Measurements from ENCODE around the gene RAB3IL1. TPM values are rescaled to one million over a fixed set of nuclear protein-coding genes. Genes with fewer than 3 reads are reported as not detected.

The RAB3IL1 gene
- total RNA-seq, 1 donor from 2014 or later, result not detected

GRCh38 chr11:61880454-61880853 lies 36.9 kb downstream of the RAB3IL1 start:
- Mint-ChIP-seq H3K4me1 (ENCODE audit: low read depth) (no peaks in the 10 kb centered on the region), H3K36me3 (ENCODE audit: low read depth) (no peaks in the 10 kb centered on the region), H3K27ac (no peak overlapping the region), H3K4me3 (ENCODE audit: low read depth) (no peak overlapping the region), H3K27me3 (ENCODE audit: low read depth) (peaks cover 2% of the 10 kb centered on the region), H3K9me3 (no peaks in the 10 kb centered on the region)
- DNase-seq (ENCODE audit: low spot score), result no peak
- intact Hi-C loops (cut with micrococcal nuclease), result no loop called here

- DNase-seq (ENCODE audit: low spot score), result no peak
- peaks cover 2% of the 10 kb centered on the region for H3K27me3 Mint-ChIP-seq (ENCODE audit: low read depth)
- no peak overlapping the region for H3K4me3 Mint-ChIP-seq (ENCODE audit: low read depth)
- H3K27ac Mint-ChIP-seq, result no peak overlapping the region
- H3K36me3 Mint-ChIP-seq (ENCODE audit: low read depth), result no peaks in the 10 kb centered on the region
- H3K9me3 Mint-ChIP-seq, result no peaks in the 10 kb centered on the region
- H3K4me1 Mint-ChIP-seq (ENCODE audit: low read depth), result no peaks in the 10 kb centered on the region
- intact Hi-C loops (cut with micrococcal nuclease), result no loop called here
These were observed 37.3 kb downstream of the RAB3IL1 start for GRCh38 chr11:61880031-61880430.

- H3K27me3 Mint-ChIP-seq (ENCODE audit: low read depth), result peaks cover 2% of the 10 kb centered on the region
- H3K4me1 Mint-ChIP-seq (ENCODE audit: low read depth), result no peaks in the 10 kb centered on the region
- no peak for DNase-seq (ENCODE audit: low spot score)
- no peak overlapping the region for H3K4me3 Mint-ChIP-seq (ENCODE audit: low read depth)
- H3K27ac Mint-ChIP-seq, result no peak overlapping the region
- intact Hi-C loops (cut with micrococcal nuclease), result no loop called here
- no peaks in the 10 kb centered on the region for H3K36me3 Mint-ChIP-seq (ENCODE audit: low read depth)
- no peaks in the 10 kb centered on the region for H3K9me3 Mint-ChIP-seq
These were observed 38.2 kb downstream of the RAB3IL1 start for GRCh38 chr11:61879152-61879551.

- Mint-ChIP-seq H3K27ac (no peak overlapping the region), H3K36me3 (ENCODE audit: low read depth) (no peaks in the 10 kb centered on the region), H3K4me3 (ENCODE audit: low read depth) (no peak overlapping the region), H3K4me1 (ENCODE audit: low read depth) (peaks cover 4% of the 10 kb centered on the region), H3K9me3 (no peaks in the 10 kb centered on the region), H3K27me3 (ENCODE audit: low read depth) (peaks cover 2% of the 10 kb centered on the region)
- intact Hi-C loops (cut with micrococcal nuclease), result no loop called here
- no peak for DNase-seq (ENCODE audit: low spot score)
These were observed 41.7 kb downstream of the RAB3IL1 start for GRCh38 chr11:61875698-61876097.

GRCh38 chr11:61874853-61875252 lies 42.5 kb downstream of the RAB3IL1 start:
- intact Hi-C loops (cut with micrococcal nuclease), result no loop called here

GRCh38 chr11:61874377-61874809 lies 43.0 kb downstream of the RAB3IL1 start:
- no peak for DNase-seq (ENCODE audit: low spot score)
- no peaks in the 10 kb centered on the region for H3K9me3 Mint-ChIP-seq
- H3K27me3 Mint-ChIP-seq (ENCODE audit: low read depth), result no peaks in the 10 kb centered on the region
- H3K4me3 Mint-ChIP-seq (ENCODE audit: low read depth), result no peak overlapping the region
- H3K36me3 Mint-ChIP-seq (ENCODE audit: low read depth), result no peaks in the 10 kb centered on the region
- no peak overlapping the region for H3K27ac Mint-ChIP-seq
- H3K4me1 Mint-ChIP-seq (ENCODE audit: low read depth), result peaks cover 4% of the 10 kb centered on the region
- intact Hi-C loops (cut with micrococcal nuclease), result no loop called here

More at GRCh38 chr11:61874853-61875252, 42.5 kb downstream of the RAB3IL1 start:
- Mint-ChIP-seq H3K9me3 (no peaks in the 10 kb centered on the region), H3K27ac (no peak overlapping the region), H3K36me3 (ENCODE audit: low read depth) (no peaks in the 10 kb centered on the region), H3K4me3 (ENCODE audit: low read depth) (no peak overlapping the region), H3K4me1 (ENCODE audit: low read depth) (peaks cover 4% of the 10 kb centered on the region), H3K27me3 (ENCODE audit: low read depth) (no peaks in the 10 kb centered on the region)
- no peak for DNase-seq (ENCODE audit: low spot score)

- Mint-ChIP-seq H3K27ac (no peak overlapping the region), H3K36me3 (ENCODE audit: low read depth) (no peaks in the 10 kb centered on the region), H3K27me3 (ENCODE audit: low read depth) (no peaks in the 10 kb centered on the region), H3K4me1 (ENCODE audit: low read depth) (peaks cover 4% of the 10 kb centered on the region), H3K4me3 (ENCODE audit: low read depth) (no peak overlapping the region), H3K9me3 (no peaks in the 10 kb centered on the region)
- intact Hi-C loops (cut with micrococcal nuclease), result no loop called here
- DNase-seq (ENCODE audit: low spot score), result no peak
These were observed 43.6 kb downstream of the RAB3IL1 start for GRCh38 chr11:61873588-61874376.

GRCh38 chr11:61872935-61873565 lies 44.3 kb downstream of the RAB3IL1 start:
- Mint-ChIP-seq H3K27me3 (ENCODE audit: low read depth) (no peaks in the 10 kb centered on the region), H3K9me3 (no peaks in the 10 kb centered on the region), H3K27ac (no peak overlapping the region), H3K4me3 (ENCODE audit: low read depth) (no peak overlapping the region), H3K36me3 (ENCODE audit: low read depth) (no peaks in the 10 kb centered on the region), H3K4me1 (ENCODE audit: low read depth) (peaks cover 4% of the 10 kb centered on the region)
- intact Hi-C loops (cut with micrococcal nuclease), result no loop called here
- no peak for DNase-seq (ENCODE audit: low spot score)

- H3K36me3 Mint-ChIP-seq (ENCODE audit: low read depth), result peaks cover under 1% of the 10 kb centered on the region
- H3K9me3 Mint-ChIP-seq, result no peaks in the 10 kb centered on the region
- peak; percentile 61 for DNase-seq (ENCODE audit: low spot score)
- peak overlapping the region; percentile 67 for H3K4me3 Mint-ChIP-seq (ENCODE audit: low read depth)
- intact Hi-C loops (cut with micrococcal nuclease), result loop anchor here (1.0 kb wide), 3 partner anchors 26 to 237 kb away; no protein-coding TSS in a partner anchor
- no peaks in the 10 kb centered on the region for H3K27me3 Mint-ChIP-seq (ENCODE audit: low read depth)
- no peak overlapping the region for H3K27ac Mint-ChIP-seq
- H3K4me1 Mint-ChIP-seq (ENCODE audit: low read depth), result peaks cover 4% of the 10 kb centered on the region
These were observed 46.2 kb downstream of the RAB3IL1 start for GRCh38 chr11:61871158-61871597.

GRCh38 chr11:61870541-61871031 lies 46.8 kb downstream of the RAB3IL1 start:
- Mint-ChIP-seq H3K9me3 (no peaks in the 10 kb centered on the region), H3K4me1 (ENCODE audit: low read depth) (peaks cover 6% of the 10 kb centered on the region), H3K27ac (no peak overlapping the region), H3K36me3 (ENCODE audit: low read depth) (peaks cover 6% of the 10 kb centered on the region), H3K4me3 (ENCODE audit: low read depth) (no peak overlapping the region), H3K27me3 (ENCODE audit: low read depth) (no peaks in the 10 kb centered on the region)
- DNase-seq (ENCODE audit: low spot score), result no peak
- intact Hi-C loops (cut with micrococcal nuclease), result loop anchor here (1.0 kb wide), 3 partner anchors 27 to 238 kb away; no protein-coding TSS in a partner anchor

GRCh38 chr11:61869708-61870451 lies 47.5 kb downstream of the RAB3IL1 start:
- no peak for DNase-seq (ENCODE audit: low spot score)
- peaks cover 6% of the 10 kb centered on the region for H3K4me1 Mint-ChIP-seq (ENCODE audit: low read depth)
- no peak overlapping the region for H3K4me3 Mint-ChIP-seq (ENCODE audit: low read depth)
- intact Hi-C loops (cut with micrococcal nuclease), result no loop called here
- no peaks in the 10 kb centered on the region for H3K27me3 Mint-ChIP-seq (ENCODE audit: low read depth)
- H3K9me3 Mint-ChIP-seq, result no peaks in the 10 kb centered on the region
- peak overlapping the region; percentile 44 for H3K27ac Mint-ChIP-seq
- peaks cover 11% of the 10 kb centered on the region for H3K36me3 Mint-ChIP-seq (ENCODE audit: low read depth)

- H3K27ac Mint-ChIP-seq, result peak overlapping the region; percentile 44
- no peak for DNase-seq (ENCODE audit: low spot score)
- intact Hi-C loops (cut with micrococcal nuclease), result no loop called here
- peaks cover 15% of the 10 kb centered on the region for H3K36me3 Mint-ChIP-seq (ENCODE audit: low read depth)
- no peaks in the 10 kb centered on the region for H3K27me3 Mint-ChIP-seq (ENCODE audit: low read depth)
- peaks cover 6% of the 10 kb centered on the region for H3K4me1 Mint-ChIP-seq (ENCODE audit: low read depth)
- no peak overlapping the region for H3K4me3 Mint-ChIP-seq (ENCODE audit: low read depth)
- H3K9me3 Mint-ChIP-seq, result no peaks in the 10 kb centered on the region
These were observed 48.0 kb downstream of the RAB3IL1 start for GRCh38 chr11:61869429-61869707.

Data from activated T-helper 2 cell treated with anti-CD3 and anti-CD28 coated beads, Interferon-gamma antibody, Interleukin-2, Interleukin-4, amounts not matched to agents 10 μg/mL and 5 μg/mL and 100 μg/mL, durations not matched to agents 14 hours and 24 hours and 36 hours (primary cell).